Skin of body (tissue), 2 donors: ENCODE results near the gene CCDC192. TPM values are rescaled to one million over a fixed set of nuclear protein-coding genes. Genes with fewer than 3 reads are reported as not detected.
"Not testable (repeated sequence)": the region's sequence is repeated elsewhere in the genome, so short reads cannot be mapped to it uniquely, and the experiment has no call there.

Experiments
- DNase-seq: peaks from one replicate; lab custom pipeline; 2025; lab: John Stamatoyannopoulos, UW
- total RNA-seq: library from RNA; depleted of rRNA; stranded (reverse); fragments of >200 nt; gene quantifications from one replicate; pipeline ENCODE4 v1.2.3, GENCODE V29; 2014

CCDC192 gene
- total RNA-seq, 1 donor from 2014 or later, result not detected

- no peak for DNase-seq
Observed at GRCh38 chr5:127840198-127840524, 137.0 kb downstream of the CCDC192 start.

DNA sequence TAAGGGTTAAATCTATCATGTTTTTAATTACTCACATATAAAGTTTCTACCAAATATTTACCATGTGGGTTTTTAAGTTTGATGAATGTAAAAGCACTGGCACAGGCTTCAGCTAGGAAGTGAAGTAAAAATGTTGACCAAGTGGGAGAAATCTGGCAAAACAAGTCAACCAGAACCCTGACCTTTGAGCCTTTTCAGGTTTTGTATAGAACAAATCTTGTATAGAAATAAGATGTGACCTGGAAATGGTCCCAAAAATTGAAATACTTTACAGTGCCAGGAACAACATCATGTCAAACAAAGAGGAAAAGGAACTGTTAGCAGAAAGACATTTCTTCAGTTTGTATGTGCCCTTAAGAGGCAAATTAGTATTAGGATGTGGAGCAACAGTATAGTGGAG lies 137.6 kb downstream of the CCDC192 start:
- DNase-seq, result no peak

DNA sequence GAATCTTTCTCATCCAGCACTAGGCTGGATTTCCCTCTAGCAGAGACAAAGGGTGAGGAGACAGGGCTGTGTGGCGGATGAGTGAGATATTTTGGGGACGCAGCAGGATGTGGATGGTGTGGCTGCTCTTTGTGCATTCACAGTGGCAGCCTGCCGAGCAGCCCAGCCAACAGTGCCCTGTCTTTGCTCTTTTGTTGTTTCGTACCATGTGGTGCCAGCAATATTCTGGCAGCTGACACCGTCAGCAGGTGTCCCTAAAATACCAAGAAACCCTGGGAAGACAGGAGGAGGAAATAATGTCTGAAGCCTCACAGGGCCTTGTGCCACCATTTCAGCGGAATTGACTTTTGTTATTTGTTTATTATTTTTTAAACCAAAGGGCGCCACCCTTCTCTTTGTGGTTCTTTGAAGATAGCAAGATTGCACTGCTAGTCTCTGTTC lies 141.4 kb downstream of the CCDC192 start:
- DNase-seq, result no peak

DNA sequence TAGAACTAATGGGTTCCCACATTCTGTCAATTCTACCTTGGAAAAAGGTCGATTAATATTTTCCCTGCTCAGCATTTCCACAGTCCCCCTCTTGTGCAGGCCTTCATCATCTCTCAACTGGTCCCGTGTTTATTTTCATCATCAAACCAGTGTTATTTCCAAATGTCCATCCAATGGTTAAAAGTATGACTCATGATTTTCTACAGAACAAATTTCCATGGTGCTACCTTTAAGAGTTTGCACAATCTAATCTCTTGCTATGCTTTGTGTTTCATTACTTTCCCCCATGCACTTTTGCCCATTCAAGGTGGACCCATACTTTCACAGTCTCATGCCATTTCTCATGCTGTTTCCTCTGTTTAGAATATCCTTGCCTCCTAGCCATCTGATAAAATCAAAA lies 143.7 kb downstream of the CCDC192 start:
- no peak for DNase-seq

GRCh38 chr5:127847641-127848040 lies 144.4 kb downstream of the CCDC192 start:
- DNase-seq, result not testable (repeated sequence)

DNA sequence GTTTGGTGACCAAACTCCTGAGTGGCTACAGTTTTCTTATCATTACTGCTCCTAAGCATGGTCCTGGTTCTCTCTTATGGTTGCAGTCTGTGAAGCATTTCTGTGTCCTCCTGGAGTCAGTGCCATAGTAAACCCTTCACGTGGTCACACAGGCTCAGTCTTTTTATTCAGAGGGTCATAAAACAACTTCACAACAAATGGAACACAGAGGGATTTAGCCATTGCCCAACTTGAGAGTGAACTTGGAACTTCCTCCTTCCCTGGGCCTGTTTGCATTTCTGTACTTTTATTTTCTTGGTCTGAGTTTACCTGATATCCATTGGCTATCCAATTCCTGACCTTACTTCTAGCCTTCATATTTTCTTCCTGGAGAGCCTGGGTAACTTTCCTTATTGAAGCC lies 144.9 kb downstream of the CCDC192 start:
- DNase-seq, result no peak

GRCh38 chr5:127849408-127849807 lies 146.2 kb downstream of the CCDC192 start:
- DNase-seq, result no peak

- DNase-seq, result no peak
Observed at GRCh38 chr5:127849891-127850290, 146.7 kb downstream of the CCDC192 start.

DNA sequence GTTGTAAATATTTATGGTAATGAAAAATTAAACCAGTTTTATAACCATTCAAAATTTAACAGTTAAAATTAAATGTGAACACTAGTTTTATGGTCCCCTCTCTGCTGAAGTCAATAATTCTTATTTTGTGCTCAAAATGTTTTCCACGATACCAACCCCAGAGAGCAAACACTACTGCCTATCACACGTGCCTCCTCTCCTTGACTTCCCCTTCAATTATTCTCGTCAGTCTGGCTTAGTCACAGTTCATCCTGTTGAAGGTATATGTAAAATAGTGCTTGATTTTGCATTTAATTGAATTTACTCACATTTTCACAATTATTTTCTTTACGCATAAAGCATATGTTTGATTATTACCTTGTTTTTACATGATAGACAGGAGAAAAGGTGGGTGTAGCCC lies 148.8 kb downstream of the CCDC192 start:
- no peak for DNase-seq

DNA sequence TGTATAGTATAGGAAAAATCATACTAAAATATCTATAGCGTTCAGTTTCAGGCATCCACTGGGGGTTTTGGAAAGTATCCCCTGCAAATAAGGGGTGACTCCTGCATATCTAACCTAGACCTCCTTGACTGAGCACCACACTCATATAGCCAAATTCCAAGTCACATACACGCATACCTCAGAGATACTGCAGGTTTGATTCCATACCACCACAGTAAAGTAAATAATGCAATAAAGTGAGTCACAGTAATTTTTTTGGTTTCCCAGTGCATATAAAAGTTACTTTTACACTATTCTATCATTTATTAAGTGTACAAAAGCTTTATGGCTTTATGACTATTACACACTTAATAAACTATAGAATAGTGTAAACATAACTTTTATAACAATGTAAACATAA lies 151.3 kb downstream of the CCDC192 start:
- no peak for DNase-seq

DNA sequence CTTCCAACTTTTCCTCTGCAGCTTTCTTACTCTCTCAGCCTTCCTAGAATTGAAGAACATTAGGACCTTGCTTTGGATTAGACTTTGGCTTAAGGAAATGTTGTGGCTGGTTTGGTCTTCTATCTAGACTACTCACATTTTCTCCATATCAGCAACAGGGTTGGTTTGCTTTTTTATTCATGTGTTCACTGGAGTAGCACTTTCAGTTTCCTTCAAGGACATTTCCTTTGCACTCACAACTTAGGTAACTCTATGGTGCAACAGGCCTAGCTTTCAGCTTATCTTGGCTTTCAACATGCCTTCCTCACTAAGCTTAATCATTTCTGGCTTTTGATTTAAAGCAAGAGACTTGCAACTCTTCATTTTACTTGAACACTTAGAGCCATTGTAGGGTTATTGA lies 153.1 kb downstream of the CCDC192 start:
- no peak for DNase-seq

DNA sequence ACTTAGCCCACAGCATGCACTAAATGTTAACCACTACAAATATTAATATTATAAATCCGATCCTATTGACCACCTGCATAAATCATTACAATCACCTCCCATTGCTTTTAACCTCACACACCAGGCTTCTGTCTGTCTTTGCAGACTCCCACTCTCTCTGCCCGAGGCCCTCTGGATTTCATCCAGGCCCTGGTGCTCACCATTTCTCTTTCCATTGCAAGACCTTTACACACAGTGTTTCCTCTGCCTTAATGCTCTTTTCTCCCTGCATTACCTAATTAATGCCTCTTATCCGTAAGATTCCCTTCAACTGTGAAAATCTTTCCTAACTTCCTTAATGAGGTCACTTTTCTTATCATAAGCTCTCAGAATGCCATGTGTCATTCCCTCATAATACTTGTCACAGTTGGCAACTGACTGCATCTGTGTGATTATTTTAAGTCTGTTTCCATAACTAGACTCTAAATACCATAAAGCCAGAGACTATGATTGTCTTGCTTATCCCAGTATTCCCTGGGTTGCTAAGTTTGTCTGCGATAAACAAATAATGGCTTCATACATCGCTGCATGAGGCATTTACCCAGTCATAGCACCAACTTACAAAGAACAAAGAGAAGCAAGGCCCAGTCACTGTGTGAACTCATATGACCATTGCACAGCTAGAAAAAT lies 155.1 kb downstream of the CCDC192 start:
- DNase-seq, result no peak

DNA sequence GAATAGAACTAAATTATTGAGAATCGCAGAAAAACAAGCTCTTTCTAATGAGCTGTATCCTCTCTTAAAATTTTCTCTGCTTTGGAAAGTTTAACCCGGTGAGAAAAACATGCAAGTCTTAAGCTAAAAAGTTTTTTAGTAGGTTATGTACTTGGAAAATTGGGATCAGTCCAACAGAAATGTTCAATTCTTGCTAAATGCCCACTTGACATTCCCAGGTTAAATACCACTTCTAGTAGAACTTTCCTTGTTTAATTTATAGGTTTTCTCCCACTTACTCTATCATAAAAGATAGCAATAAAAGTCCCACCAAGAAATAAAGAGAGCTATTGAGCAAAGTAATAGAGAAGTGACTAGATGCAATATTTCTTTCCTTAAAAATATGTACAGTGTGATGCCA lies 157.1 kb downstream of the CCDC192 start:
- no peak for DNase-seq

DNA sequence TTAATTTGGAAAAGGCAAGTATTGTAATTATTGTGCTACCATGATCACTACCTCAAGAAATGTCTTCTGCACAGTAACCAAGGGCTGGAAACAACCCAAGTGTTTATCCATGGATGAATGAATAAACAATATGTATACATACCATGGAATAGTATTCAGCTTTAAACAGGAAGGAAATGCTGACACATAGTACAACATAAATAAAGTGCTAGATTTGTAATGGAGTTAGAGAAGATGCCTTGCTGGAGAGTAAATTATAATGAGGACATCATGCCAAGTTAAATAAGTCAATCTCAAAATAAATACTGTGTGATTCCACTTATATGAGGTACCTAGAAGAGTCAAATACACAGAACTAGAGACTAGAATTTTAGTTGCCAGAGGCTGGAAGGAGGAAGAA lies 160.0 kb downstream of the CCDC192 start:
- no peak for DNase-seq

- no peak for DNase-seq
Observed at GRCh38 chr5:127863610-127864395, 160.6 kb downstream of the CCDC192 start.

DNA sequence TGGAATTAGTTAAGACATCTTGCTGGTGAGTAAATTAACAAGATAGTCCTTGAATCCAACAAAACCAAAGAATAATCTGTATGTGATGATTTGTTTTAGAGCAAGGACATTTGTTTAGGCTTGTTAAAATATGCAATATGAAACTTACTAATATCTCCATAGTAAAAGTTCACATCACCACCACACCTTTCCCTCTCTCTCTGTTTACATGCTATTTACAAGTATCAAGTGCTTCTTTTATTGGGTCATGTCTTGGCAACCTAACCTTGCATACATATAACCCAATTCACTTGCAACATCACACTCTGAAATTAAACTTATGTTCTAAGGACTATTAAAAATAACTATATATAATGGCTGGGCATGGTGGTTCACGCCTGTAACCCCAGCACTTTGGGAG lies 161.3 kb downstream of the CCDC192 start:
- DNase-seq, result no peak

GRCh38 chr5:127865273-127865672 lies 162.1 kb downstream of the CCDC192 start:
- no peak for DNase-seq

DNA sequence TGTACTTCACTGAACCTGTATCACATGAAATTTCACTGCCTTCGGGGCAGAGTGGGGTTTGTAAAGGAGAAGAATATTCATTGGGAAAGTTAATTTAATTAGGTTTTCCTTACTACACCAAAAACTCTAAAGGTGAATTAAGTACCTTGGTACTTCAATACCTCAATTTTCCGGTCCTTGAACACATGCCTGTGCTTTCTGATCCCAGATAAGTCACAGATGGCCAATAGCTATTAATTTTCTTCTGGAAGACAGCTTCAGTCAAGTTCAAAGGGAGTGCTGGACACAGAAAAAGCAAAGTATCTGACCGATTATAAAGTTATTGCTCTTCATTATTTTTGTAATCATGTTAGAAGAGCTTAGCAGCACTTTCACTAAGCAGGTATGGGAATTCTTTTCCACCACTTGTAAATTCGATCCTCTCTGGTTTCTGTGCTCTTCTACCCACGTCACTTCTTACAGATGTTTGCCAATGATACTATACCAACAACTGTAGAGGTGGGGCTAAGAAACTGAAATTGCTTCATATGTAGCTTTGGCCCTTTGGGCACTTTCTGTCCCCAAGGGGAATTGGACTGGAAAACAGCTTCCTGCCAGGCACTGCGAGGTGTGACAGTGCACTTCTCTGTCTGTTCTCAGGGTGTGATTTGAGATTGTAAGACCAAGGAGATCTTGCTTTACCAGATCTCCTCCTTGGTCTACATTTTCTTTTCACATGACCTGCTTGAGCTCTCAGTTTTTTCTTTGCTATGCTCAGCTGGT lies 164.0 kb downstream of the CCDC192 start:
- no peak for DNase-seq

- DNase-seq, result no peak
Observed at GRCh38 chr5:127870914-127871313, 167.7 kb downstream of the CCDC192 start.

GRCh38 chr5:127871503-127872153 lies 168.4 kb downstream of the CCDC192 start:
- no peak for DNase-seq

DNA sequence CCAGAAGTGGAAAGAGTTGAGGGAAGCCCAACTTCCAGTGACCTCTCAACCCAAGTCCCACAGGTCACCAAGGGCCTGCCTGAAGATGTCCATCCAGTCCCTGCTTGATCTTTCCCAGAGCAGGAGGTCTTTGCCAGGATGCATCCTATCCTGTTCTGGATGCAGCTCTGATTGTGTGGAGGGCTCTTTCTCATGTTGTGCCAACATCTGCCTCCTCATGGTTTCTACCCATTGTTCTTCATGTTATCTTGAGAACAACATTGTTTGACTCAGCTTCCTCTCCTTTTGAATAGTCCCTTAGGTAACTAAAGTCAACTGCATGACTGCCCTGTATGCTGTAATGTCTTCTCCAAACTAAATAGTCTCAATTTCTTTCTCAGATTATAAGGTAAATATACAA lies 169.3 kb downstream of the CCDC192 start:
- no peak for DNase-seq
